Measurements from ENCODE around the gene HINT3.
"Not testable (repeated sequence)": the region's sequence is repeated elsewhere in the genome, so short reads cannot be mapped to it uniquely, and the experiment has no call there.

- not testable (repeated sequence) for TF ChIP-seq POLR2A, CTCF, POLR2AphosphoS5 (IDR thresholded peaks at IDR 0.05)
Observed at GRCh38 chr6:125972478-125972877, 15.9 kb downstream of the HINT3 start.

All from prostate gland (tissue), 2 donors.